Memory B cell (primary cell): ENCODE measurements around the gene TFF3.

Experiments used
- ATAC-seq: fragments of 150-1000 bp; cut with Tn5 transposase; 2 replicates; pipeline ENCODE4 v1.10.0; 2021; ENCODE audit warnings: low read depth, mild to moderate bottlenecking, moderate library complexity
- DNase-seq, 2 donors: peaks; one replicate each; pipeline ENCODE4 v3.0.0; 2022; ENCODE audit warnings: low spot score in 2 of 2
- H3K27ac Mint-ChIP-seq: one replicate; pipeline ENCODE4 v1.8.0; 2022; ENCODE audit warnings: mild to moderate bottlenecking, moderate library complexity, mixed read lengths
- H3K27me3 Mint-ChIP-seq: one replicate; pipeline ENCODE4 v1.8.0; 2022; ENCODE audit warnings: mixed read lengths
- H3K36me3 Mint-ChIP-seq: one replicate; pipeline ENCODE4 v1.8.0; 2022; ENCODE audit warnings: mild to moderate bottlenecking, mixed read lengths
- H3K4me1 Mint-ChIP-seq: one replicate; pipeline ENCODE4 v1.8.0; 2022; ENCODE audit warnings: mixed read lengths
- H3K4me3 Mint-ChIP-seq: one replicate; pipeline ENCODE4 v1.8.0; 2022; ENCODE audit warnings: mild to moderate bottlenecking, moderate library complexity, mixed read lengths
- H3K9me3 Mint-ChIP-seq: one replicate; pipeline ENCODE4 v1.8.0; 2022; ENCODE audit warnings: mixed read lengths

Gene TFF3

DNA sequence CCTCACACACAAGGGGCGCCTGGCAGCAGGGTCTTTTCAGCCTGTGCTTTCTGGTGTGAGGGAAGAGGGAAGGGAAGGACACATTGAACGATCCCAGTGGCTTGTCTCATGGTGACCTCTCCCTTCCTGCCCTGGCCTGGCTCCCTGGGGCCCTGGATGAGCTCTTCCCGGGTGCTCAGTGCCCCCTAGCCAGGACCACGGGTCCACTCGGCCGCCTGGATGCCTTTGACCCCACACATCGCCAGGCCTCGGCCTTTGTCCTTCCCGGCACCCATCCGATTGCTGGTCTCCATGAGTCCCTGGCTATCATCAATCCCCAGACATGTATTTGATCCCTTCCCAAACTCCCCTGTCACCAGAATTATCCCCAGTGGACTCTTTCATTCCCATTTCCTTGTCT is 6.0 kb upstream of the TFF3 start:
- DNase-seq = no peak
- H3K36me3 Mint-ChIP-seq = no peaks in the 10 kb centered on the region
- peaks cover 32% of the 10 kb centered on the region for H3K27me3 Mint-ChIP-seq
- H3K9me3 Mint-ChIP-seq = peaks cover 2% of the 10 kb centered on the region
- no peak overlapping the region for H3K27ac Mint-ChIP-seq
- H3K4me1 Mint-ChIP-seq = peaks cover 8% of the 10 kb centered on the region
- ATAC-seq = no peak
- H3K4me3 Mint-ChIP-seq = no peak overlapping the region

DNA sequence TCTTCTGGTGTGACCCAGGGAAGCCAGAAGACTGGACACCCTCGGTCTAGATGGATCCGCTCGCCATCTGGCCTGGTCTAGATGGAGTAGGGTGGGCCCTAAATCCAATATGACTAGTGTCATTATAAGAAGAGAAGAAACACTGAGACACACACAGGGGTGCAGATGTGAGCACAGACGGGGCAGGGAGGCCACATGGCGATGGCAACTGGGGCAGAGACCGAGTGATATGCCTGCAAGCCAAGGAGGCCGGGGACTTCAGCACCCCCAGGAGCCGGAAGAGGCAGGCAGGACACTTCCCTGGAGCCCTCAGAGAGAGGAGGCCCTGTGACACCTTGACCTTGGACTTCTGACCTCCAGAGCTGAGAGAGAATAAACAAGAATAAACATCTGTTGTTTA is 5.6 kb upstream of the TFF3 start:
- no peaks in the 10 kb centered on the region for H3K36me3 Mint-ChIP-seq
- H3K9me3 Mint-ChIP-seq = peaks cover 1% of the 10 kb centered on the region
- H3K27ac Mint-ChIP-seq = no peak overlapping the region
- ATAC-seq (no peak), DNase-seq (no peak)
- H3K4me1 Mint-ChIP-seq = peaks cover 8% of the 10 kb centered on the region
- H3K4me3 Mint-ChIP-seq = no peak overlapping the region
- H3K27me3 Mint-ChIP-seq = peaks cover 32% of the 10 kb centered on the region

DNA sequence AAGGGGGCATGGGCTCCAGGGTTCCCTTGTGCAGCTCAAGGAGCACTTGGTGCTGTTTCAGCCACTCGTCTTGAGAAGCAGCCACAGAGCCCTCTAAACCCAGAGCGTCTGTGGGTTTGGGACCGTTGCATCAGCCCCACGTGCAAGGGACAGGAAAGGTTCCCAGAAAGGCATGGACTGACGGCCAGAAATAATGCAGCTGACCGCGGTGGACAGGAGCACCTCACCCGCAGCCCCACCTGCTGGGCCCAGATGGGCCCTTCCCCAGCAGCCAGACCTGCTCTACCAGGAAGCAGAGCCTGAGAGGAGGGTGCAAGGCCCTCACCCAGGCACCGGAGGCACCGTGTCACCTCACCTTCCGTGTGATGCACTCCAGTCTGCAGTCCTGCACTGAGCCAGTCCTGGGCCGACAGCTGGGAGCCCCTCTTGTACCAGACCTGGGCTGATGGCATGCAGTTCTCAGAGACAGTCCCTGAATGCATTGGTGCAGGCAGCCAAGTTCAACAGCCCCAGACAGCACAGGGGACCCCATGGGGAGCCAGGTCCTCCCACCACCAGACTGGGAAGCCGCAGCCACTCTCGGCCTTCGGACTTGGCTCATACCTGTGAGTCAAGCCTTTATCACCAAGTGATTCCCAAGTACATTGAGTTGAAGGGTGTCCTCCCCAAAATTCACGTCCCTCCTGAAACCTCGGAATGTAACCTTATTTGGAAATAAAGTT is 4.8 kb upstream of the TFF3 start:
- Mint-ChIP-seq H3K4me3 (no peak overlapping the region), H3K27me3 (peaks cover 25% of the 10 kb centered on the region), H3K9me3 (no peaks in the 10 kb centered on the region), H3K36me3 (no peaks in the 10 kb centered on the region), H3K4me1 (peaks cover 8% of the 10 kb centered on the region), H3K27ac (no peak overlapping the region)
- ATAC-seq = no peak
- DNase-seq = no peak

DNA sequence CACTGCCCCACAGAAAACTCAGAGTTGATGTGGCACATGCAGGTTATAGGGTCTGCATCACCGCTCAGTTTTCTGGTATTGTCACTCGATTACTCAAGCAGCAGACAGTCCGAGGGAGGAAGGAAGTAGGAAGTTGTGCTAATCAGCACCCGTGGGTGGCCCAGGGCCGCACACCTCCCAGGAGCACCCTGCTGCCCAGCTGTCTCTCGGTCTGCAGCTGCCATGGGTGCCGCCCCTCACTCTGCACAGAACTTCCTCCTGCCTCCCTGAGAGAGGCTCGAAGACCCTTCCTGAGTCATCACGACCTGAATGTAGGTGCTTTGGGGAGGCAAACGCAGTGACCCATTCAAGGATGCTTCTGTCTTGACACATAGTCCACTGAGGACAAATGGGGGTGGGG is 4.2 kb upstream of the TFF3 start:
- peak; percentile 64 for ATAC-seq
- Mint-ChIP-seq H3K27ac (no peak overlapping the region), H3K27me3 (peaks cover 21% of the 10 kb centered on the region), H3K4me1 (peaks cover 8% of the 10 kb centered on the region), H3K4me3 (peak overlapping the region; percentile 6), H3K9me3 (no peaks in the 10 kb centered on the region), H3K36me3 (no peaks in the 10 kb centered on the region)
- no peak for DNase-seq

DNA sequence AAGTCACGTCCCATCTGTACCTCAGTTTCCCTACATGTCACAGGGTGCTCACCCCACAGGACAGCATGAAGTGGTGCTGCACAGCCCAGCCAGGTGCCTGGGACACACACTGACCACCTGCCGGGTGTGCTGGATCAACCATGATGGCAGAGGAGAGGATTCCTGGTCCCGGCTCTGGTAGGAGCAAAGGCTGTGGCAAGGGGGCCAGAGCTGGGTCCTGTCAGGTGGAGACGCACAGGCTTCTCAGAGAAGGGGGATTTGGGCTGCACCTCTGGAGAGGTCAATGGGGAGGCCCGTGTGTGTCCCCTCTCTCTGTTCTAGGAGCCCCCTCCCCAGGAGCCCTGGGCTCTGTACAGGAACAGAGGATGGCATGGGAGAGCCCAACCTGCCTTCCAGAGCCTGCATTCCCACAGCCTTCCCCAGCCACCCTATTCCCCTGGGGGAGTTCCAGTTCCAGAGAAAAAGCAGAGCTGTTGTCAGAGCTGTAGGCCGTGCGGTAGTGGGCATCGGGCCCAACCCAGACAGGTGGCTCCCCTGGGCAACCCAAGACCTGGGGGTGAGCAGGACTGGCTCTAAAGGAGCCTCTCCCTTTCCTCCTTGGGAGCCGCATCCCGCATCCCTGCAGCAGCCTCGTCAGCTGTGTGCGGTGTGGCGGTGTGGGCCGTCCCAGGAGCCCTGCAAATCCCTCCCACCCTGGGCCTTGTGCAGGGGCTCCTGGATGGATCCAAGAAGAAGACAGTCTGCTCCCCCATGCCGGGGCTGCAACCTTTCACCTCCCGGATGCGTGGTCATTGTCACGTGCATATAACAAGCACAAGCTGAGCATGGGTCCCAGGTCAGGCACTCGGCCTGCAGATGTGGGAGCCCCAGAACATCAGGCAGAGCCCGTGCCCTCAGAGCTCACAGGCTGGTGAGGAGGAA is 2.9 kb upstream of the TFF3 start:
- H3K9me3 Mint-ChIP-seq = no peaks in the 10 kb centered on the region
- H3K27me3 Mint-ChIP-seq = peaks cover 13% of the 10 kb centered on the region
- no peak for ATAC-seq
- no peak for DNase-seq
- H3K27ac Mint-ChIP-seq = no peak overlapping the region
- H3K36me3 Mint-ChIP-seq = no peaks in the 10 kb centered on the region
- H3K4me1 Mint-ChIP-seq = peaks cover 8% of the 10 kb centered on the region
- no peak overlapping the region for H3K4me3 Mint-ChIP-seq

DNA sequence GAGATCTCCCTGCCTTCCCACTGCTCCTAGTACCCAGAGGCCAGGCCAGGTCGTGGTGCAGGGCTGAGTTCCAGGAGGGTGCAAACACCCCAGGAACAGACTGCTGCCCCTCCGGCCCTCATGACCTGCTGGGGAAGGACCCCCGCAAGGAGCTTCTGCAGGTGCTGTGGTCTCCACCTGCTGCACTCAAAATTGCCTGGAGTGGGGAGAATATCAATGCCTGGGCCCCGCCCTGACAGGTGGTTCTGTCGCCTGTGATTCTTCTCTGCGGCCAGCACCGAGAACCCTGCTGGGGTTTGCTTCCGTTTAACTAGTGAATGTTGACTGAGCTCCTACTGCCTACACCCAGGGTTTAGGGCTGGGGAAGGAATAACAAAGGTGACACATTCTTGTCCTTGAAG is 2.1 kb upstream of the TFF3 start:
- no peaks in the 10 kb centered on the region for H3K9me3 Mint-ChIP-seq
- no peak overlapping the region for H3K4me3 Mint-ChIP-seq
- ATAC-seq (no peak), DNase-seq (no peak)
- no peak overlapping the region for H3K27ac Mint-ChIP-seq
- peaks cover 8% of the 10 kb centered on the region for H3K4me1 Mint-ChIP-seq
- peaks cover 9% of the 10 kb centered on the region for H3K27me3 Mint-ChIP-seq
- H3K36me3 Mint-ChIP-seq = no peaks in the 10 kb centered on the region

DNA sequence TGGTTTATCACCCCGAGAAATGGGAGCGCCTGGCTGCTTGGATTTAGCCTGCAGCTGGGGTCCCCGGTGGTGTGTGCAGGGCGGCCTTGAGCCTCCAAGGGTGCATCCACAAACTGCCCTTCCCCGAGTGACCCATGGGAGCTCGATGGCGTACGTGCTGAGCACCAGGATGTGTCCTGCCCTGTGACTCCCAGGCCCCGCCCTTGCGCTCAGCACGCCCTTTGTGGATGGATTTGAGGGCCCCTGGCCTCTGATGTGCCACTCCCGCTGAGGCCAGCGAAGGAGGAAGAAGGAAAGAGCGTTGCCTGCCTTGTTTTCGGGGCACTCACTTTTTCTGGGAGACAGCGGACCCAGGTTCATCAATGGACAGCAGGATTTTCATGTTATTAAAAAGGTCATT is 1.7 kb upstream of the TFF3 start:
- H3K27ac Mint-ChIP-seq = no peak overlapping the region
- H3K4me1 Mint-ChIP-seq = peaks cover 8% of the 10 kb centered on the region
- no peaks in the 10 kb centered on the region for H3K9me3 Mint-ChIP-seq
- H3K27me3 Mint-ChIP-seq = peaks cover 9% of the 10 kb centered on the region
- no peak for DNase-seq
- no peak for ATAC-seq
- H3K4me3 Mint-ChIP-seq = no peak overlapping the region
- H3K36me3 Mint-ChIP-seq = no peaks in the 10 kb centered on the region

DNA sequence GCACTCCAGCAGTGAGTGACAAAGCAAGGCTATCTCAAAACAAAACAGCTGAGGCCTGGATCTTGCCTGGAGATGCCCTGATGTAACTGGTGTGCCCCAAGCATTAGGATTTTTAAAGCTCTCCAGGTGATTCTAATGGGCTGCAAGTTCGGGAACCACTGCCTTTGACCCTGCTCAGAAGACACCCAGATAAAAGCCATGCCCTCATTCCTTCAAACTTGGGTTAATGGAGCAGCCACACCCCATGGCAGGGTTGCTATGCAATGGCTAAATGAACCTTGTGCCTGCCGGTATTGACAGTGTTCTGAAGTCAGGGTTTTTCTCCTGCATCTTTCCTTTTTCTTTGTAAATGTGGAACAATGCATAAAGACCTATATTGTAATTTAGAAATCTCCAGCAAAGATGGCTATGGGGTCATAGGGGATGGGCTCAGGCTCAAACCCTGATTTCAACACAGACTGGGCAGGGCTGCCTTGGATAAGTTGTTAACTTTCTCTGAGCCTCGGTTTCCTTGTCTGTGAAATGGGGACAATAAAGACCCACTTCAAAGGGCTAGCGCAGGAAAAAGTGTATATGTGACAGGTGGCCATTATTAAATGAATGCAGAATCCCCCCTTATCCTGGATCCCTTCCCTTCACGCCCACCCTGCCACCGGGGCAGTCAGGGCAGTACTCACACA is 453 bp downstream of the TFF3 start:
- Mint-ChIP-seq H3K4me3 (no peak overlapping the region), H3K27ac (no peak overlapping the region), H3K9me3 (no peaks in the 10 kb centered on the region), H3K4me1 (peaks cover 8% of the 10 kb centered on the region), H3K36me3 (no peaks in the 10 kb centered on the region), H3K27me3 (peaks cover 5% of the 10 kb centered on the region)
- ATAC-seq (no peak), DNase-seq (no peak)

DNA sequence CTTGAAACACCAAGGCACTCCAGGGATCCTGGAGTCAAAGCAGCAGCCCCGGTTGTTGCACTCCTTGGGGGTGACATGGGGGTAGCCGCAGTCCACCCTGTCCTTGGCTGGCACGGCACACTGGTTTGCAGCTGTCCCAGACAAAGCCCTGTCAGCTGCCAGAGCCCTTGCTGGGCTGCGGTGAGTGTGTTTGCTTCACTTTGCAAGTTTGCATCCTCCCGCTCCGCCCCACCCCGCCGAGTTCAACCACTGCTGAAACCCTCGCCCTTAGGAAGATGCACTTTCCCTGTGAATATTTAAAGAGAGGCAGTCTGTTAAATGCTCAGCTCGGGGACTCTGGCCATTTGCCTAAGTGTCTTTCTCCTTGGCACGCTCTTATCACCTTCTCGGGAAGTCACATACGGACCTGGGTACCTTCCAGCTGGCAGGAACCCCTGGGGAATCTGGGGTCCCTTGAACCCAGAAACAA is 1.7 kb downstream of the TFF3 start:
- ATAC-seq (no peak), DNase-seq (no peak)
- H3K9me3 Mint-ChIP-seq = no peaks in the 10 kb centered on the region
- H3K36me3 Mint-ChIP-seq = no peaks in the 10 kb centered on the region
- peaks cover 5% of the 10 kb centered on the region for H3K27me3 Mint-ChIP-seq
- H3K4me1 Mint-ChIP-seq = peaks cover 1% of the 10 kb centered on the region
- H3K27ac Mint-ChIP-seq = no peak overlapping the region
- no peak overlapping the region for H3K4me3 Mint-ChIP-seq

DNA sequence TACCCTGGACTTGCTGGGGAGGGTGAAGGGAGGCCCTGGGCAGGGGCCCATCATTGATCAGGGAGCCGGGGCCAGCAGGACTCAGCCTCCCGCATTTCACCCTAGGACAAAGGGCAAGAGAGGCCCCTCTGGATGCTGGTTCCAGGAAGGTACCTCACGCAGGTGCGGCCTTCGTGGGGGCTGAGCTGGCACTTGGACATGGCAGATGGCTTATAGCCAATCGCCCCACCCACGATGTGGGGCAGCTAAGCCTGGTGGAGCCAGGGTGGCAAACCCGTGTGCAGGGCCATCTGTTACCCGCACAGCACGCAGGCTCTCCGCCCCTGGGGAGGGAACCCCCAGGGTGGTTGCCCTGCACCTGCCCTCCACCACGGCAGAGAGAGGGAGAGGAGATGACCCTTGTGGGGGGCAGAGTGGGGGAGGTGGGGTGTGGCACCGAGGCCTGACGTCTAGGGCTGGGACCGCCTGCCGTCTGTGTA is 2.5 kb downstream of the TFF3 start:
- DNase-seq (no peak), ATAC-seq (no peak)
- no peak overlapping the region for H3K27ac Mint-ChIP-seq
- no peak overlapping the region for H3K4me3 Mint-ChIP-seq
- H3K36me3 Mint-ChIP-seq = no peaks in the 10 kb centered on the region
- H3K4me1 Mint-ChIP-seq = no peaks in the 10 kb centered on the region
- peaks cover 4% of the 10 kb centered on the region for H3K27me3 Mint-ChIP-seq
- no peaks in the 10 kb centered on the region for H3K9me3 Mint-ChIP-seq

DNA sequence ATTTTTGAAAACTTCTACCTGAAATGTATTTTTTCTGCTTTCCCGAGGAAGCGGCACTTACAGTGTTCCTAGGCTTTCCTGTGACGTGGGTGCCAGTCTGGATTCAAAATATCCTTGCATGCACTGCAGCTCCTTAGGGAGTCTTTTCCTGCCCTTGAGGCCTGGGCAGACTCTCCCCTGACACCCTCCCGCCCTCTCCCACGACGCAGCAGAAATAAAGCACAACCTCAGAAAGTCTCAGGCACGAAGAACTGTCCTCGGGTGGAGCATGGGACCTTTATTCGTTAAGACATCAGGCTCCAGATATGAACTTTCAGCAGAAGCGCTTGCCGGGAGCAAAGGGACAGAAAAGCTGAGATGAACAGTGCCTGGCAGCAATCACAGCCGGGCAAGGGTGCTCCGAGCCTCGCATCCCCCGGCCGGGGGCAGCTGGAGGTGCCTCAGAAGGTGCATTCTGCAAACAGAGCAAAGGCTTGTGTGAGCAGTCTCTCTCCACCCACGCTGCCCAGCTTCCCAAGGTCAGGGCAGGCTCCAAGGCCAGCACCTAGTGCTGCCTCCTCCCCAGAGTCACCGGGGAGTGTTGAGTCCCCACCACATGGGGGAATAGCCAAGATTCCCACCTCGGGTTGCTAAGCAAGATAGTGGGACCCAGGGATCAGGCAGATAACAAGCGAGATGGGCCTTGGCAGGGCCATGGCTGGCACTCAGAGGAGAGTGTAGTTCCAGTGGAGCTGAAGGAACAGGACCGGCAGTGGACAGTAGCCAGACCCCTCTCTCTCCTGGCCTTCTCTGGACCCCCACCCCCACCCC is 3.2 kb downstream of the TFF3 start:
- no peak overlapping the region for H3K27ac Mint-ChIP-seq
- H3K36me3 Mint-ChIP-seq = no peaks in the 10 kb centered on the region
- no peak for DNase-seq
- H3K4me3 Mint-ChIP-seq = no peak overlapping the region
- no peaks in the 10 kb centered on the region for H3K4me1 Mint-ChIP-seq
- no peak for ATAC-seq
- peaks cover 8% of the 10 kb centered on the region for H3K27me3 Mint-ChIP-seq
- no peaks in the 10 kb centered on the region for H3K9me3 Mint-ChIP-seq

DNA sequence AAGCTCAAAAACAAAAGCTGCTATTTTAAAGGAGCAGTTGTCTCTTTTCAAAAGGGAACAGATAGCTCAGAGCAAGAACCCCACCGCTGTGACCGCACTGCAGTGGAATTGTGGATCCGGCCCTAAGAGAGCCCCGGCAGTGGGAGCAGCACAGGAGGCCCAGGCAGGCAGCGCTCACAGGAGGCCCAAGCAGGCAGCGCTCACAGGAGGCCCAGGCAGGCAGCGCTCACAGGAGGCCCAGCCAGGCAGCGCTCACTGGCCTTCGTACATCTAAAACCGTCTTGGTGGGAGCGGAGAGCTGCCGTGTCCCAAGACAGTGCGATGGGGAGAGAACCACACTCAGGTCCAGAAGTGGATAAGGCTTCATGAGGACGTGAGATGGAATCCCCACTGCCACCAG is 4.0 kb downstream of the TFF3 start:
- DNase-seq (no peak), ATAC-seq (no peak)
- Mint-ChIP-seq H3K9me3 (no peaks in the 10 kb centered on the region), H3K27ac (no peak overlapping the region), H3K27me3 (peaks cover 14% of the 10 kb centered on the region), H3K36me3 (no peaks in the 10 kb centered on the region), H3K4me1 (no peaks in the 10 kb centered on the region), H3K4me3 (no peak overlapping the region)

DNA sequence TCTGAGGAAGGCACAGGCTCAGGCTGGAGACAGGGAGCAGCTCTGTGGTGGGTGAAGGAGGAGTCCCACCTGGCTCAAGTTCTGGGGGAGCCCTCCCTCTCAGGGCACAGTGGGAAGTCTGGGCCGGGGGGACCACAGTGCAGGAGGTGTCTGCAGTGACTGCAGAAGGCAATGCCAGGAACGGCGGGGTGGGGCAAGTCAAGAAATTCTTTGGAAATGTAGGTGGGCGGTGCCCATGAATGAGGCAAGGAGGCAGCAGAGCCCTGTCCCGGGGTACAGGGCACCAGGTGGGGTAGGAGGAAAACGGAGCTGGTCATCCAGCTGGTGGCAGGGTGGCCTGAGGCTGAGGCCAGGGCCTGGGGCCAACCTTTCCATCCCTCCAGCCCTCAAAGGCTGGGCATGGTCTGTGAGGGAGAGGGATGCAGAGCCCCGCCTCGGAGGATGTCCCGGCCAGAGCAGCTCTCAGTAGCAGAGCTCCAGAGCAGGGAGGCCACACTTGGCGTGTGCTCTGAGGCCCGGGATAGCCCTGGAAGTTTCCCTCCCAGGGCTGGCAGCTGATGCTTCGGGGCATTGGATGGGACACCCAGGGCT is 4.7 kb downstream of the TFF3 start:
- Mint-ChIP-seq H3K4me1 (no peaks in the 10 kb centered on the region), H3K27ac (peak overlapping the region; percentile 54), H3K36me3 (no peaks in the 10 kb centered on the region), H3K9me3 (no peaks in the 10 kb centered on the region), H3K4me3 (no peak overlapping the region), H3K27me3 (peaks cover 17% of the 10 kb centered on the region)
- no peak for ATAC-seq
- DNase-seq = no peak
